ENCODE measurements around the gene FYB1.

FYB1 gene

GRCh38 chr5:39160576-39161213, 58.7 kb downstream of the FYB1 start:
- no peak for DNase-seq (ENCODE audit: low spot score)

GRCh38 chr5:39159811-39160490, 59.4 kb downstream of the FYB1 start:
- DNase-seq (ENCODE audit: low spot score): no peak

GRCh38 chr5:39158786-39159185, 60.6 kb downstream of the FYB1 start:
- no peak for DNase-seq (ENCODE audit: low spot score)

GRCh38 chr5:39158127-39158593, 61.2 kb downstream of the FYB1 start:
- DNase-seq (ENCODE audit: low spot score): no peak

GRCh38 chr5:39157701-39158100, 61.7 kb downstream of the FYB1 start:
- DNase-seq (ENCODE audit: low spot score): no peak

GRCh38 chr5:39156082-39156481, 63.3 kb downstream of the FYB1 start:
- no peak for DNase-seq (ENCODE audit: low spot score)

GRCh38 chr5:39151745-39152144, 67.6 kb downstream of the FYB1 start:
- peak; percentile 4 for DNase-seq (ENCODE audit: low spot score)

- DNase-seq (ENCODE audit: low spot score): no peak
Observed at GRCh38 chr5:39149966-39150365, 69.4 kb downstream of the FYB1 start.

GRCh38 chr5:39148983-39149534, 70.3 kb downstream of the FYB1 start:
- peak; percentile 36 for DNase-seq (ENCODE audit: low spot score)

GRCh38 chr5:39146831-39147540, 72.4 kb downstream of the FYB1 start:
- no peak for DNase-seq (ENCODE audit: low spot score)

- no peak for DNase-seq (ENCODE audit: low spot score)
Observed at GRCh38 chr5:39143151-39143860, 76.1 kb downstream of the FYB1 start.

GRCh38 chr5:39140558-39141168, 78.7 kb downstream of the FYB1 start:
- DNase-seq (ENCODE audit: low spot score): no peak

- no peak for DNase-seq (ENCODE audit: low spot score)
Observed at GRCh38 chr5:39138892-39139291, 80.5 kb downstream of the FYB1 start.

GRCh38 chr5:39137819-39138451, 81.4 kb downstream of the FYB1 start:
- no peak for DNase-seq (ENCODE audit: low spot score)

- no peak for DNase-seq (ENCODE audit: low spot score)
Observed at GRCh38 chr5:39137391-39137790, 82.0 kb downstream of the FYB1 start.

- DNase-seq (ENCODE audit: low spot score): no peak
Observed at GRCh38 chr5:39132792-39133191, 86.6 kb downstream of the FYB1 start.

- no peak for DNase-seq (ENCODE audit: low spot score)
Observed at GRCh38 chr5:39132128-39132447, 87.3 kb downstream of the FYB1 start.

GRCh38 chr5:39131210-39132127, 87.9 kb downstream of the FYB1 start:
- no peak for DNase-seq (ENCODE audit: low spot score)

GRCh38 chr5:39130716-39131115, 88.6 kb downstream of the FYB1 start:
- DNase-seq (ENCODE audit: low spot score): no peak

GRCh38 chr5:39121922-39122321, 97.4 kb downstream of the FYB1 start:
- DNase-seq (ENCODE audit: low spot score): no peak
